HepG2 (cell line): ENCODE data around the gene NRSN2. TPM values are rescaled to one million over a fixed set of nuclear protein-coding genes. Genes with fewer than 3 reads are reported as not detected.

Experiments used
- BRD4 ChIP-seq: sonication (generic); formaldehyde crosslinking; IDR thresholded peaks from 2 replicates; pipeline ENCODE4 v1.4.0; 2020; ENCODE audit warnings: missing genetic modification reagents
- GLI4 ChIP-seq: sonication (generic); formaldehyde crosslinking; IDR thresholded peaks from 2 replicates; pipeline ENCODE4 v1.5.1; 2020; ENCODE audit warnings: missing genetic modification reagents, mild to moderate bottlenecking, moderate library complexity, borderline replicate concordance
- HCFC1 ChIP-seq: fragments of 150-350 bp; IDR thresholded peaks from 2 replicates; pipeline ENCODE4 v1.6.1; 2014; ENCODE audit warnings: low read depth, low read length
- HNRNPLL ChIP-seq: fragments of 200-400 bp; formaldehyde crosslinking; IDR thresholded peaks from 2 replicates; pipeline ENCODE4 v1.6.1; 2017; ENCODE audit warnings: mild to moderate bottlenecking, low read depth, low read length; ENCODE audit not compliant: poor library complexity, severe bottlenecking
- MEIS1 ChIP-seq: sonication (generic); formaldehyde crosslinking; IDR thresholded peaks from 2 replicates; pipeline ENCODE4 v1.9.0; 2021; ENCODE audit warnings: mild to moderate bottlenecking, missing genetic modification reagents, moderate library complexity, borderline replicate concordance
- MEIS2 ChIP-seq: sonication (generic); formaldehyde crosslinking; IDR thresholded peaks from 2 replicates; pipeline ENCODE4 v1.9.0; 2021; ENCODE audit warnings: mild to moderate bottlenecking, missing genetic modification reagents
- MTA3 ChIP-seq: sonication (generic); formaldehyde crosslinking; IDR thresholded peaks from 2 replicates; pipeline ENCODE4 v1.4.0; 2020; ENCODE audit warnings: missing genetic modification reagents
- RBFOX2 ChIP-seq: fragments of 200-400 bp; formaldehyde crosslinking; IDR thresholded peaks from 2 replicates; pipeline ENCODE4 v1.6.1; 2017; ENCODE audit warnings: low read depth, mild to moderate bottlenecking, low read length
- SIX4 ChIP-seq: sonication (generic); formaldehyde crosslinking; IDR thresholded peaks from 2 replicates; pipeline ENCODE4 v1.4.0; 2020; ENCODE audit warnings: missing genetic modification reagents
- SMC3 ChIP-seq: IDR thresholded peaks from 2 replicates; pipeline ENCODE4 v1.6.1; 2011; ENCODE audit warnings: low read length, improper control_type of control experiment
- ZBTB3 ChIP-seq: sonication (generic); formaldehyde crosslinking; IDR thresholded peaks from 2 replicates; pipeline ENCODE4 v1.4.0; 2020; ENCODE audit warnings: low read depth, mild to moderate bottlenecking, moderate library complexity, missing genetic modification reagents, borderline replicate concordance
- ZFY ChIP-seq: sonication (generic); formaldehyde crosslinking; IDR thresholded peaks from 2 replicates; pipeline ENCODE4 v1.4.0; 2020; ENCODE audit warnings: missing genetic modification reagents
- ZNF30 ChIP-seq: sonication (generic); formaldehyde crosslinking; IDR thresholded peaks from 2 replicates; pipeline ENCODE4 v1.5.0; 2020; ENCODE audit warnings: mild to moderate bottlenecking, missing genetic modification reagents
- ZNF674 ChIP-seq: sonication (generic); formaldehyde crosslinking; IDR thresholded peaks from 2 replicates; pipeline ENCODE4 v1.5.0; 2020; ENCODE audit warnings: low read depth, mild to moderate bottlenecking, missing genetic modification reagents
- polyA plus RNA-seq, 8 experiments: library from polyadenylated mRNA; depleted of rRNA in 3 of 8; stranded (reverse) in 7 of 8; unstranded in 1 of 8; fragments of >200 nt; fragmentation: Illumina TruSeq in 4 of 8; extraction: Trizol in 4 of 8; gene quantifications; 2 replicates each; pipeline versions ENCODE4 v1.2.1 to v1.2.3, GENCODE V29; 2011 to 2016; ENCODE audit warnings: low read depth in 4 of 8, missing spikeins in 1 of 8, mixed read lengths in 1 of 8; ENCODE audit not compliant: insufficient read depth in 1 of 8
- total RNA-seq, 5 experiments: library from RNA; depleted of rRNA; stranded (reverse); fragments of >200 nt; fragmentation: Illumina TruSeq; extraction: Trizol; gene quantifications; 2 replicates each; pipeline ENCODE4 v1.2.3, GENCODE V29; 2016; ENCODE audit warnings: low read depth in 1 of 5
- TF ChIP-seq, protein P1 (sequence below): sonication (generic); formaldehyde crosslinking; IDR thresholded peaks from 2 replicates; pipeline ENCODE4 v1.4.0; 2020; ENCODE audit warnings: missing genetic modification reagents
- TF ChIP-seq, protein P2 (sequence below): IDR thresholded peaks from 2 replicates; pipeline ENCODE4 v1.6.1; 2018; ENCODE audit warnings: missing genetic modification reagents, mild to moderate bottlenecking, missing compliant biosample characterization
- TF ChIP-seq, protein P3 (sequence below), 2 experiments: fragments of 450-650 bp in 1 of 2; sonication (generic) in 1 of 2; formaldehyde crosslinking; IDR thresholded peaks; 2 replicates each; pipeline versions ENCODE4 v1.5.0 to v1.8.0; 2020 to 2022; ENCODE audit warnings: mild to moderate bottlenecking in 1 of 2, missing genetic modification reagents in 1 of 2
- TF ChIP-seq, protein P4 (sequence below): sonication (generic); formaldehyde crosslinking; IDR thresholded peaks from 2 replicates; pipeline ENCODE4 v1.8.1; 2023; ENCODE audit warnings: missing genetic modification reagents, inconsistent platforms, borderline replicate concordance
- TF ChIP-seq, protein P5 (sequence below): sonication (generic); formaldehyde crosslinking; IDR thresholded peaks from 2 replicates; pipeline ENCODE4 v1.4.0; 2020; ENCODE audit warnings: low read depth, missing genetic modification reagents

The NRSN2 gene
- total and polyA plus RNA-seq, 2 of the 13 experiments (the other 11 are each of a cell fraction or from before 2014, with no cell fraction given) = 32.3 to 49.4 TPM

DNA sequence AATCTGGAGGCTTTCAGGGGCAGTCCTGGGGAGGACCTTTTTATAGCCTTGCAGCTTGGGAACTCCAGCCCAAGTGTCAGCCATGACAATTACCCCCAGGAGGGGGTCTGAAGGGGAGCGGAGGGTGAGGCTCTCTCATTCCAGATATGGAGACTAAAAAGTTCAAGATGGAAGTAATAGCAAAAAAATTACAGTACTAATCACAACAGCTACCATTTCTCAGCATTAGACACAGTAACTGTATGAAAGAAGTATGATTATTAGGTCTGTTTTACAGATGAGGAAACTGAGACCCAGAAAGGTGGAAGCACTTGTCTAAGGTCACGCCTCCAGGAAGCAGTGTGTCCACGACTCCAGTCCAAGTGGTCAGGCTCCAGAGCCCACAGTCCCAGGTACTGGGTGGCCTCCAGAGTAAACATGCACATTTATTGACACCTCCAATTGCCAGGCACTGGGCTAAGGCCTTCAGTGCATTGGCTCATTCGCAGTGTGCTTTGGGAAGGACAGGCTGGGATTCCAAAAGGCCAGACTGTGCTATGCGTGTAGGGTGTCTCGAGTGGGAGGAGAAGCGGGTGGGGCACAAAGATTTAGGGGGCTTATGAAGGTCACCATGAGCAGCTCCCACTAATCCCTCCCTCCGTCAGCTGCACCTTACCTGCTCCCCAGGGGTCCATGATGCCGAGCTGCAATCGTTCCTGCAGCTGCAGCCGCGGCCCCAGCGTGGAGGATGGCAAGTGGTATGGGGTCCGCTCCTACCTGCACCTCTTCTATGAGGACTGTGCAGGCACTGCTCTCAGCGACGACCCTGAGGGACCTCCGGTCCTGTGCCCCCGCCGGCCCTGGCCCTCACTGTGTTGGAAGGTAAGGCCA is 2.3 kb downstream of the NRSN2 start (continued):
- TF ChIP-seq MEIS1 (no peak; the same call in 1 of the 2 replicates), MTA3 (no peak), GLI4 (CRISPR knock-in tag) (0 out of 2 replicates have a peak, but pooled peaks have one; percentile 12), HCFC1 (no peak), ZNF30 (CRISPR knock-in tag) (peak; percentile 59; the same call in 1 of the 2 replicates), SIX4 (CRISPR knock-in tag) (no peak), RBFOX2 (peak; percentile 38; the same call in 1 of the 2 replicates), HNRNPLL (no peak), MEIS2 (CRISPR knock-in tag) (peak; percentile 70; the same call in 1 of the 2 replicates), ZBTB3 (0 out of 2 replicates have a peak, but pooled peaks have one; percentile 51), ZNF674 (CRISPR knock-in tag) (no peak), BRD4 (CRISPR knock-in tag) (no peak), SMC3 (peak; percentile 16; the same call in 1 of the 2 replicates), ZFY (CRISPR knock-in tag) (peak; percentile 76)
- TF ChIP-seq, protein P1, sequence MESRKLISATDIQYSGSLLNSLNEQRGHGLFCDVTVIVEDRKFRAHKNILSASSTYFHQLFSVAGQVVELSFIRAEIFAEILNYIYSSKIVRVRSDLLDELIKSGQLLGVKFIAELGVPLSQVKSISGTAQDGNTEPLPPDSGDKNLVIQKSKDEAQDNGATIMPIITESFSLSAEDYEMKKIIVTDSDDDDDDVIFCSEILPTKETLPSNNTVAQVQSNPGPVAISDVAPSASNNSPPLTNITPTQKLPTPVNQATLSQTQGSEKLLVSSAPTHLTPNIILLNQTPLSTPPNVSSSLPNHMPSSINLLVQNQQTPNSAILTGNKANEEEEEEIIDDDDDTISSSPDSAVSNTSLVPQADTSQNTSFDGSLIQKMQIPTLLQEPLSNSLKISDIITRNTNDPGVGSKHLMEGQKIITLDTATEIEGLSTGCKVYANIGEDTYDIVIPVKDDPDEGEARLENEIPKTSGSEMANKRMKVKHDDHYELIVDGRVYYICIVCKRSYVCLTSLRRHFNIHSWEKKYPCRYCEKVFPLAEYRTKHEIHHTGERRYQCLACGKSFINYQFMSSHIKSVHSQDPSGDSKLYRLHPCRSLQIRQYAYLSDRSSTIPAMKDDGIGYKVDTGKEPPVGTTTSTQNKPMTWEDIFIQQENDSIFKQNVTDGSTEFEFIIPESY = peak; percentile 1; the same call in 1 of the 2 replicates
- TF ChIP-seq, protein P2, sequence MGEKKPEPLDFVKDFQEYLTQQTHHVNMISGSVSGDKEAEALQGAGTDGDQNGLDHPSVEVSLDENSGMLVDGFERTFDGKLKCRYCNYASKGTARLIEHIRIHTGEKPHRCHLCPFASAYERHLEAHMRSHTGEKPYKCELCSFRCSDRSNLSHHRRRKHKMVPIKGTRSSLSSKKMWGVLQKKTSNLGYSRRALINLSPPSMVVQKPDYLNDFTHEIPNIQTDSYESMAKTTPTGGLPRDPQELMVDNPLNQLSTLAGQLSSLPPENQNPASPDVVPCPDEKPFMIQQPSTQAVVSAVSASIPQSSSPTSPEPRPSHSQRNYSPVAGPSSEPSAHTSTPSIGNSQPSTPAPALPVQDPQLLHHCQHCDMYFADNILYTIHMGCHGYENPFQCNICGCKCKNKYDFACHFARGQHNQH (CRISPR knock-in tag) = peak; percentile 63; the same call in 1 of the 2 replicates
- TF ChIP-seq, protein P3, sequence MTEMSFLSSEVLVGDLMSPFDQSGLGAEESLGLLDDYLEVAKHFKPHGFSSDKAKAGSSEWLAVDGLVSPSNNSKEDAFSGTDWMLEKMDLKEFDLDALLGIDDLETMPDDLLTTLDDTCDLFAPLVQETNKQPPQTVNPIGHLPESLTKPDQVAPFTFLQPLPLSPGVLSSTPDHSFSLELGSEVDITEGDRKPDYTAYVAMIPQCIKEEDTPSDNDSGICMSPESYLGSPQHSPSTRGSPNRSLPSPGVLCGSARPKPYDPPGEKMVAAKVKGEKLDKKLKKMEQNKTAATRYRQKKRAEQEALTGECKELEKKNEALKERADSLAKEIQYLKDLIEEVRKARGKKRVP (CRISPR knock-in tag; IDR thresholded peaks at IDR 0.05) = peak in 1 of 2 experiments; percentile 27; a peak in 1 of 4 replicates
- TF ChIP-seq, protein P4, sequence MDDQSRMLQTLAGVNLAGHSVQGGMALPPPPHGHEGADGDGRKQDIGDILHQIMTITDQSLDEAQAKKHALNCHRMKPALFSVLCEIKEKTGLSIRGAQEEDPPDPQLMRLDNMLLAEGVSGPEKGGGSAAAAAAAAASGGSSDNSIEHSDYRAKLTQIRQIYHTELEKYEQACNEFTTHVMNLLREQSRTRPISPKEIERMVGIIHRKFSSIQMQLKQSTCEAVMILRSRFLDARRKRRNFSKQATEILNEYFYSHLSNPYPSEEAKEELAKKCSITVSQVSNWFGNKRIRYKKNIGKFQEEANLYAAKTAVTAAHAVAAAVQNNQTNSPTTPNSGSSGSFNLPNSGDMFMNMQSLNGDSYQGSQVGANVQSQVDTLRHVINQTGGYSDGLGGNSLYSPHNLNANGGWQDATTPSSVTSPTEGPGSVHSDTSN (CRISPR knock-in tag) = no peak
- TF ChIP-seq, protein P5, sequence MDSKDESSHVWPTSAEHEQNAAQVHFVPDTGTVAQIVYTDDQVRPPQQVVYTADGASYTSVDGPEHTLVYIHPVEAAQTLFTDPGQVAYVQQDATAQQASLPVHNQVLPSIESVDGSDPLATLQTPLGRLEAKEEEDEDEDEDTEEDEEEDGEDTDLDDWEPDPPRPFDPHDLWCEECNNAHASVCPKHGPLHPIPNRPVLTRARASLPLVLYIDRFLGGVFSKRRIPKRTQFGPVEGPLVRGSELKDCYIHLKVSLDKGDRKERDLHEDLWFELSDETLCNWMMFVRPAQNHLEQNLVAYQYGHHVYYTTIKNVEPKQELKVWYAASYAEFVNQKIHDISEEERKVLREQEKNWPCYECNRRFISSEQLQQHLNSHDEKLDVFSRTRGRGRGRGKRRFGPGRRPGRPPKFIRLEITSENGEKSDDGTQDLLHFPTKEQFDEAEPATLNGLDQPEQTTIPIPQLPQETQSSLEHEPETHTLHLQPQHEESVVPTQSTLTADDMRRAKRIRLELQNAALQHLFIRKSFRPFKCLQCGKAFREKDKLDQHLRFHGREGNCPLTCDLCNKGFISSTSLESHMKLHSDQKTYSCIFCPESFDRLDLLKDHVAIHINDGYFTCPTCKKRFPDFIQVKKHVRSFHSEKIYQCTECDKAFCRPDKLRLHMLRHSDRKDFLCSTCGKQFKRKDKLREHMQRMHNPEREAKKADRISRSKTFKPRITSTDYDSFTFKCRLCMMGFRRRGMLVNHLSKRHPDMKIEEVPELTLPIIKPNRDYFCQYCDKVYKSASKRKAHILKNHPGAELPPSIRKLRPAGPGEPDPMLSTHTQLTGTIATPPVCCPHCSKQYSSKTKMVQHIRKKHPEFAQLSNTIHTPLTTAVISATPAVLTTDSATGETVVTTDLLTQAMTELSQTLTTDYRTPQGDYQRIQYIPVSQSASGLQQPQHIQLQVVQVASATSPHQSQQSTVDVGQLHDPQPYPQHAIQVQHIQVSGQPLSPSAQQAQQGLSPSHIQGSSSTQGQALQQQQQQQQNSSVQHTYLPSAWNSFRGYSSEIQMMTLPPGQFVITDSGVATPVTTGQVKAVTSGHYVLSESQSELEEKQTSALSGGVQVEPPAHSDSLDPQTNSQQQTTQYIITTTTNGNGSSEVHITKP (CRISPR knock-in tag) = peak; percentile 45; the same call in 1 of the 2 replicates
